DOHH2 (cell line): ENCODE measurements around the gene SEPTIN5.
A peak's percentile ranks its signal among the peaks of the same experiment; 100 is the strongest.

ENCODE experiments used
- H3F3A ChIP-seq: fragments of 200-600 bp; sonication (generic), shearing (Covaris generic); 2 replicates; pipeline ENCODE4 v1.6.0; 2016; ENCODE audit warnings: antibody characterized with exemption, mild to moderate bottlenecking; ENCODE audit not compliant: control insufficient read depth, insufficient read depth
- H3K27ac ChIP-seq: fragments of 200-600 bp; sonication (generic); 2 replicates; pipeline ENCODE4 v1.5.1; 2014; ENCODE audit warnings: low read depth, mild to moderate bottlenecking, low read length, moderate library complexity
- H3K27me3 ChIP-seq: fragments of 200-600 bp; sonication (generic); 2 replicates; pipeline ENCODE4 v1.6.1; 2014; ENCODE audit warnings: mild to moderate bottlenecking, low read length, mixed read lengths; ENCODE audit not compliant: control insufficient read depth
- H3K36me3 ChIP-seq: fragments of 200-600 bp; sonication (generic); 2 replicates; pipeline ENCODE4 v1.6.1; 2014; ENCODE audit warnings: mild to moderate bottlenecking, low read length, moderate library complexity, mixed read lengths; ENCODE audit not compliant: control insufficient read depth
- H3K4me1 ChIP-seq: fragments of 200-600 bp; sonication (generic); 2 replicates; pipeline ENCODE4 v1.6.1; 2014; ENCODE audit warnings: mild to moderate bottlenecking, low read length, mixed read lengths; ENCODE audit not compliant: control insufficient read depth
- H3K4me2 ChIP-seq: fragments of 200-600 bp; sonication (generic); 2 replicates; pipeline ENCODE4 v1.6.0; 2014; ENCODE audit warnings: mild to moderate bottlenecking, low read length, moderate library complexity
- H3K4me3 ChIP-seq: fragments of 200-600 bp; sonication (generic); 2 replicates; pipeline ENCODE4 v1.5.1; 2014; ENCODE audit warnings: mild to moderate bottlenecking, low read length, mixed read lengths
- H3K79me2 ChIP-seq: fragments of 200-600 bp; sonication (generic); 2 replicates; pipeline ENCODE4 v1.6.1; 2014; ENCODE audit warnings: mild to moderate bottlenecking, low read length, mixed read lengths; ENCODE audit not compliant: control insufficient read depth
- H3K9me2 ChIP-seq: fragments of 200-600 bp; sonication (generic); replicated peaks from 2 replicates; pipeline ENCODE4 v1.6.1; 2014; ENCODE audit warnings: mild to moderate bottlenecking, low read length, mixed read lengths; ENCODE audit not compliant: control insufficient read depth
- H3K9me3 ChIP-seq: fragments of 200-600 bp; sonication (generic); 2 replicates; pipeline ENCODE4 v1.6.1; 2014; ENCODE audit warnings: antibody characterized with exemption, low read length, mixed read lengths; ENCODE audit not compliant: control insufficient read depth, insufficient read depth
- H4K20me1 ChIP-seq: fragments of 200-600 bp; sonication (generic); 2 replicates; pipeline ENCODE4 v1.6.0; 2014; ENCODE audit warnings: low read depth, mild to moderate bottlenecking, antibody characterized with exemption, low read length, moderate library complexity; ENCODE audit not compliant: control insufficient read depth, insufficient read depth
- CTCF ChIP-seq: fragments of 200-600 bp; sonication (generic); IDR thresholded peaks from one replicate; pipeline ENCODE4 v1.5.1; 2014; ENCODE audit warnings: antibody characterized with exemption, mild to moderate bottlenecking, low read depth, low read length; ENCODE audit not compliant: poor library complexity, severe bottlenecking
- EZH2phosphoT487 ChIP-seq: fragments of 200-600 bp; sonication (generic); IDR thresholded peaks from 2 replicates; pipeline ENCODE4 v1.6.1; 2017; ENCODE audit warnings: borderline replicate concordance, mild to moderate bottlenecking, antibody characterized with exemption, low read length, moderate library complexity, mixed read lengths

SEPTIN5 gene

GRCh38 chr22:19729507-19729906 lies 15.2 kb downstream of the SEPTIN5 start:
- H3K9me3 ChIP-seq: no peaks in the 10 kb centered on the region

GRCh38 chr22:19730198-19730597 lies 15.9 kb downstream of the SEPTIN5 start:
- no peaks in the 10 kb centered on the region for H3K9me3 ChIP-seq
- H3F3A ChIP-seq: no peaks in the 10 kb centered on the region
- peak overlapping the region; percentile 90 for H3K4me2 ChIP-seq
- H3K4me3 ChIP-seq: peak overlapping the region; percentile 70; the same call in 1 of the 2 replicates
- no peaks in the 10 kb centered on the region for H3K79me2 ChIP-seq
- peaks cover 4% of the 10 kb centered on the region; the same call in 1 of the 2 replicates for H3K27me3 ChIP-seq
- H3K4me1 ChIP-seq: peaks cover 5% of the 10 kb centered on the region
- TF ChIP-seq EZH2phosphoT487 (no peak), CTCF (no peak)
- no peaks in the 10 kb centered on the region for H4K20me1 ChIP-seq
- H3K36me3 ChIP-seq: no peaks in the 10 kb centered on the region
- H3K9me2 ChIP-seq: no peaks in the 10 kb centered on the region
- H3K27ac ChIP-seq: no peak overlapping the region

More at GRCh38 chr22:19729507-19729906, 15.2 kb downstream of the SEPTIN5 start:
- peaks cover 5% of the 10 kb centered on the region for H3K4me1 ChIP-seq
- H3K36me3 ChIP-seq: no peaks in the 10 kb centered on the region
- H3K27ac ChIP-seq: no peak overlapping the region
- H3K27me3 ChIP-seq: peaks cover 5% of the 10 kb centered on the region; the same call in 1 of the 2 replicates
- H3F3A ChIP-seq: no peaks in the 10 kb centered on the region
- H3K79me2 ChIP-seq: no peaks in the 10 kb centered on the region
- H3K9me2 ChIP-seq: no peaks in the 10 kb centered on the region
- TF ChIP-seq CTCF (no peak), EZH2phosphoT487 (no peak)
- no peaks in the 10 kb centered on the region for H4K20me1 ChIP-seq
- no peak overlapping the region for H3K4me2 ChIP-seq
- H3K4me3 ChIP-seq: no peak overlapping the region

GRCh38 chr22:19730655-19731360 lies 16.5 kb downstream of the SEPTIN5 start:
- peak overlapping the region; percentile 90 for H3K4me2 ChIP-seq
- H3K9me3 ChIP-seq: no peaks in the 10 kb centered on the region
- H3K27me3 ChIP-seq: peaks cover 4% of the 10 kb centered on the region; the same call in 1 of the 2 replicates
- H3K4me1 ChIP-seq: peaks cover 5% of the 10 kb centered on the region
- no peaks in the 10 kb centered on the region for H3K9me2 ChIP-seq
- H3K4me3 ChIP-seq: peak overlapping the region; percentile 70
- no peak for TF ChIP-seq EZH2phosphoT487
- peak; percentile 92 for TF ChIP-seq CTCF
- H3K36me3 ChIP-seq: no peaks in the 10 kb centered on the region
- H4K20me1 ChIP-seq: no peaks in the 10 kb centered on the region
- H3K27ac ChIP-seq: no peak overlapping the region
- H3K79me2 ChIP-seq: no peaks in the 10 kb centered on the region
- H3F3A ChIP-seq: no peaks in the 10 kb centered on the region
